ENCODE results near the gene CLDN22.

Gene CLDN22

DNA sequence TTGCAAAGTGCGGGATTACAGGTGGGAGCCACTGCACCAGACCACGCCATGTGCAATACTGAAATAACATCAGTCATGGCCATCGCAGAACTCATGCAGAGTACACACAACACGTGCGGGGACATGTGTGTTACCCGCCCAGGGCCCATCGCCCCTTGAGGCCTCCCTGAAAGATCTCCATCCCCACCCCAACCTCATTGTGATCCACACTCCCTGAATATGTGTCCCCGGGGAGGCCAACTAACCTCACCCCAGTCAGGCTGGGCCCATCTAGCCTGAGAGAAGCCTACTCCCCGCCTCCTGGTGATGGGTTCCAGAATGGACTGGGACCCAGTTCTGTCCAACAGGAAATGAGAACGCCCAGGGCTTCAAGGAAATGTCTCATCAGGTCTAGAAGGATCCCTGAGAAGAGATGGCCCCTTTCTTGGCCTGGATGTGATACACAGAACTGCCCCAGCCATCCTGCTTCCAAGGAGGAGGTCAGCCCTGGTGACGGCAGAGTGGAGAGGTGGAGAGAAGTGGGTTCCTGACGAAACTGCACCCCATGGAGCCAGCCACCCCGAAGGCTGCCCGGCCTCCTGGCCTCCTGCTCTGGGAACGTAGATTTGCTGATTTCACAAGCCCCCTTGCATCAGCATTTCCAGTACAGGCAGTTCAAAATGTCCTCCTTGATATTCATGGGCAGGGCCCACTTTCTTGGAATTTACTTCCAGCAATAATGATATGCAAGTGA is 24.6 kb upstream of the CLDN22 start:
- Histone ChIP-seq H3K4me1 (ENCODE audit: control insufficient read depth, insufficient read depth, low read length) (peaks cover 32% of the 10 kb centered on the region), H3K36me3 (ENCODE audit: control insufficient read depth, insufficient read depth, low read length, severe bottlenecking) (no peaks in the 10 kb centered on the region), H3K9ac (ENCODE audit: low read length) (no peak overlapping the region), H3K9me3 (ENCODE audit: control insufficient read depth, low read length) (no peaks in the 10 kb centered on the region), H3K4me3 (ENCODE audit: low read length) (no peak overlapping the region), H3K27me3 (replicated peaks; ENCODE audit: control insufficient read depth, insufficient read depth, low read length) (no peaks in the 10 kb centered on the region)
- no peak for DNase-seq (ENCODE audit: low read depth)

DNA sequence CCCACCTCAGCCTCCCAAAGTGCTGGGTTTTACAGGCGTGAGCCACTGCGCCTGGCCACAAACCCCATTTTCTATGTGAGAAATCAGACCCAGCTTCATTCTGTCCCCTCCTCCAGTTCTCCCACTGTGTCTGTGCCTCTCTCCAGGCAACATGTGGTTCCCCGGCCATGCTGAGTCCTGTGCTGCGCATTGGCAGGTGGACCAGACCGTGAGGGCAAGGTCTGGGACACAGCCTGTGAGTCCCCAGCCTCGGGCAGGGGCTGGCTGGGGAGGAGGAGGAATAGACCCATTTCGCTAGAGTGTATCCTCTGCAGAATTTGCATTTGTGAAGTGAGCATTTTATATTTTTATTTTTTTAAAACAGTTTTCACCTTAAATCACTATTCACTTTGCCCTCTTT is 23.7 kb upstream of the CLDN22 start:
- no peak overlapping the region for H3K9ac ChIP-seq (ENCODE audit: low read length)
- no peaks in the 10 kb centered on the region for H3K27me3 ChIP-seq (replicated peaks; ENCODE audit: control insufficient read depth, insufficient read depth, low read length)
- DNase-seq (ENCODE audit: low read depth) = no peak
- peaks cover 25% of the 10 kb centered on the region for H3K4me1 ChIP-seq (ENCODE audit: control insufficient read depth, insufficient read depth, low read length)
- no peaks in the 10 kb centered on the region for H3K9me3 ChIP-seq (ENCODE audit: control insufficient read depth, low read length)
- no peaks in the 10 kb centered on the region for H3K36me3 ChIP-seq (ENCODE audit: control insufficient read depth, insufficient read depth, low read length, severe bottlenecking)
- no peak overlapping the region for H3K4me3 ChIP-seq (ENCODE audit: low read length)

DNA sequence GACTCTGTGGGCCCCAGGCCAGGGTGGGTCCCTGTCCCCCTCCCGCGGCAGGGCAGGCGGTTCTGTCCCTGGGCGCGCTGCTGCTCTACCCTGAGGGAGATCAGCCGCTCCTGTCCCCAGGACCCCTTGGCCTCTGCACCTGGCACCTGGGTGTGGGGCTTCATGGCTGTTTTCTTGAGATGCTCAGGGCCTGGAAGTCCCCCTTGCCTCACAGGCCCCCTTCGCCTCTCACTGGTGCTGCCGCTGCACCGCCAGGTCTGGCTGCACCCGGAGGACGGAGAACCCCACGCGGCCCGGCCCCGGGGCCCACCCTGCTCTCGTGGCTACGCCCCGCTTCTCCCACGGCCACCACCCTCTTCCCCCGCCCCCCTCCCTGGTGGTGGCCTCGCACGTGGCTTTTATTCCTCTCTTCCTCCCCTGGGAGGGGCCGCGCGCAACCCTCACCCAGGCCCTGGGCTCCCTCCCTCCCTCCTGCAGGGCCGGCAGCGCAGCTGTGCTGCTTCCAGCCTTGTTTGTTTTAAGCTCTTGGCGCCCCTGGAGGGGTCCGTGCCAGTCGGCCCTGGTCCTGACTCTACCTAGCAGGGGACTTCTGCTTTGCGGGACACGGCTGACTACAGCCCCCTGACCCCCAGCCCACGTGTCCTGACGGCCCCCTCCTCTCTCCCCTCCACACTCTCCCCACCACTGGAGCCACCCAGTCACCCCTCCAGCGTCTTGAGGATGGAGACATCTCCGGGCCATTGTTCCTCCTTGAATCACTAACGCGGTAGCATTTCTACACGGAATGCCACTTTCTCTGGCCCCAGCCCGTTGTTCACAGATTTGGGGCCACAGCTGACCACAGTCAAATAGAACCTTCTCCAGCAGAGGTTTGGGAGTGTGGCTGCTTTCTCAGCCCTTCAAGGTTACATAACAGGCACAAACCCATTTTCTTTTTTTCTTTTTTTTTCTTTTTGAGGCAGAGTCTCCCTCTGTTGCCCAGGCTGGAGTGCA is 22.8 kb upstream of the CLDN22 start:
- no peak overlapping the region for H3K9ac ChIP-seq (ENCODE audit: low read length)
- H3K4me1 ChIP-seq (ENCODE audit: control insufficient read depth, insufficient read depth, low read length) = peaks cover 23% of the 10 kb centered on the region
- DNase-seq (ENCODE audit: low read depth) = no peak
- no peaks in the 10 kb centered on the region for H3K27me3 ChIP-seq (replicated peaks; ENCODE audit: control insufficient read depth, insufficient read depth, low read length)
- no peaks in the 10 kb centered on the region for H3K36me3 ChIP-seq (ENCODE audit: control insufficient read depth, insufficient read depth, low read length, severe bottlenecking)
- H3K9me3 ChIP-seq (ENCODE audit: control insufficient read depth, low read length) = no peaks in the 10 kb centered on the region
- no peak overlapping the region for H3K4me3 ChIP-seq (ENCODE audit: low read length)

DNA sequence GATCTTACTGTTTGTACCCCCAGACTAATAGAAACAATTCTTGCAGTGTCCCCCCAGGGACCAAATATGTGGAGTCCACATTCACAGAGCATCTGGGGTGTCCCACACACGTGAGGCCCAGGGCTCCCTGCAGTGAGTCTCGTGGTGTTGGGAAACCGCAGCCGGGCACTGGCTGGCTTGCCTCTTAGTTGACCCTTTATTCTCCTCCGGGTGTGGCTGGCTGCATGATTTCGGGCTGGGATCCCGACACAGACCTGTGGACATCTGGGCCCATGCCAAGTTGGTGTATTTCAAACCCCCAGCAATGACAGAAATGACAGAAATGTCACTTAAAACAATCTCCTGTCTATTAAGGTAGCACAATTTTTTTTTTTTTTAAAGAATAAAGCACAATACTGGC is 17.8 kb upstream of the CLDN22 start:
- H3K9ac ChIP-seq (ENCODE audit: low read length) = no peak overlapping the region
- H3K9me3 ChIP-seq (ENCODE audit: control insufficient read depth, low read length) = no peaks in the 10 kb centered on the region
- DNase-seq (ENCODE audit: low read depth) = no peak
- no peaks in the 10 kb centered on the region for H3K27me3 ChIP-seq (replicated peaks; ENCODE audit: control insufficient read depth, insufficient read depth, low read length)
- H3K4me1 ChIP-seq (ENCODE audit: control insufficient read depth, insufficient read depth, low read length) = peaks cover 14% of the 10 kb centered on the region
- no peak overlapping the region for H3K4me3 ChIP-seq (ENCODE audit: low read length)
- no peaks in the 10 kb centered on the region for H3K36me3 ChIP-seq (ENCODE audit: control insufficient read depth, insufficient read depth, low read length, severe bottlenecking)

DNA sequence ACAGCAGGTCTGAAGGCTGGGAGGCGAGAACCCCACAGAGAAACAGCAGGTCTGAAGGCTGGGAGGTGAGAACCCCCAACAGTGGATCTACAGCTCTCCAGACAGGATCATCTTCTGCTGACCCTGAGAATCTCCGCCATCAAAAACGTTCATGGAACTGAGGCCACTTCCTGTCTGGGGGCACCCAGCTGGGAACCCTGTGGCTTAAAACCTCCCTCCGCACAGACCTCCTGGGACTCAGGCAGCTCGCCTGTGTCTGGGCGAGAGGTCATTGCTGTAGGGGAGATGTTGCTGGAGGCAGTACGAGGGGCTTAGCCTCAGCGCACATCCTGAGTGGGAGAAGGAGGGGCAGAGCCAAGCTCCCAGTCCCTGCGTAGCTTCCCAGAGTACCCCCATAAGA is 17.3 kb upstream of the CLDN22 start:
- H3K9ac ChIP-seq (ENCODE audit: low read length) = no peak overlapping the region
- no peaks in the 10 kb centered on the region for H3K27me3 ChIP-seq (replicated peaks; ENCODE audit: control insufficient read depth, insufficient read depth, low read length)
- peaks cover 14% of the 10 kb centered on the region for H3K4me1 ChIP-seq (ENCODE audit: control insufficient read depth, insufficient read depth, low read length)
- H3K4me3 ChIP-seq (ENCODE audit: low read length) = no peak overlapping the region
- no peaks in the 10 kb centered on the region for H3K36me3 ChIP-seq (ENCODE audit: control insufficient read depth, insufficient read depth, low read length, severe bottlenecking)
- no peak for DNase-seq (ENCODE audit: low read depth)
- H3K9me3 ChIP-seq (ENCODE audit: control insufficient read depth, low read length) = no peaks in the 10 kb centered on the region

DNA sequence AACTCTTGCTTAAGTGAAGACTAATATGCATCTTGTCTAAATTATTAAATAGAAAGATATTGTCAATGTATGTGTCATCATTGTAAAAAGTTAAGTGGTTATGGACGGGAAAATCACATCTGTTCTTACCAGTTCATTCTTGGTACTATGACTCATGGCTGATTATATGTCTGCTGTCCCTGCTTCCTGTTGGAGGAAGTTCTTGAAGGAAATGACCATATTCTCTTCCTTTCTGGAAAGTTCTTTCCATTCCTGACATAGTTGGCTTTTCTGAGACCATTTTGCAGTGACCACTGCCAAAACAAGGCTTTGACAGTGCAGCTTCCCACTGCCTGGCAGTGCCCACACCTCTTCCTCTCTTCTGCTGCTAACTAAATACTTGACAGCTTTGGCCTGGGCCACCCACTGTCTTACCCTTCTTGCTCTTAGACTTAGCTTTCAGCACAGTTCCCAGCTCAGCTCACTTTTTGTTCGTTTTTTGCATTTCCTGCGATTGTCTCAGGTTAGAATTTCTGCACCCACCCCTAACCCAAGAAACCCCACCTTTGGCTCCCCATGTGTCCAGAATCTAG is 15.4 kb upstream of the CLDN22 start:
- no peak overlapping the region for H3K9ac ChIP-seq (ENCODE audit: low read length)
- no peak overlapping the region for H3K4me3 ChIP-seq (ENCODE audit: low read length)
- no peaks in the 10 kb centered on the region for H3K9me3 ChIP-seq (ENCODE audit: control insufficient read depth, low read length)
- H3K4me1 ChIP-seq (ENCODE audit: control insufficient read depth, insufficient read depth, low read length) = peaks cover 23% of the 10 kb centered on the region
- no peaks in the 10 kb centered on the region for H3K36me3 ChIP-seq (ENCODE audit: control insufficient read depth, insufficient read depth, low read length, severe bottlenecking)
- peak; percentile 75 for DNase-seq (ENCODE audit: low read depth)
- H3K27me3 ChIP-seq (replicated peaks; ENCODE audit: control insufficient read depth, insufficient read depth, low read length) = no peaks in the 10 kb centered on the region

DNA sequence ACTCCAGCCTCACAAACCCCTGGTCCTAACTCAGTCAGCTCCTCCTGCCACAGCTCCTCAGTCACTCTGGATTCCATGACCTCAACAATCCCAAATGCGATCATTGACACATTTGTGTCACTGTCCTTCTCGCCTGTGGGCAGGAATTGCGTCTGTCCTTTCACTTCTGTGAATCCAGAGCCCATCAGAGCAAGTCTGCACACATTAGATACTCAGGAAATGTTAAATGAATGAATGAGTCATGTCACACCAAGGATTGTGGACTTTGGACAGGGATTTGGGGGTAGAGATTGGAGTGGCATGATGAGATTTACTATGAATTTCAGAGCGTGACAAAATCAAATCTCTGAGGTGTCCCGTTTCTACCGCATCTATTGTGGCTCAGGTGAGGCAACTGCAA is 13.9 kb upstream of the CLDN22 start:
- Histone ChIP-seq H3K9ac (ENCODE audit: low read length) (no peak overlapping the region), H3K36me3 (ENCODE audit: control insufficient read depth, insufficient read depth, low read length, severe bottlenecking) (no peaks in the 10 kb centered on the region), H3K9me3 (ENCODE audit: control insufficient read depth, low read length) (no peaks in the 10 kb centered on the region), H3K27me3 (replicated peaks; ENCODE audit: control insufficient read depth, insufficient read depth, low read length) (no peaks in the 10 kb centered on the region), H3K4me1 (ENCODE audit: control insufficient read depth, insufficient read depth, low read length) (peaks cover 26% of the 10 kb centered on the region), H3K4me3 (ENCODE audit: low read length) (no peak overlapping the region)
- no peak for DNase-seq (ENCODE audit: low read depth)

DNA sequence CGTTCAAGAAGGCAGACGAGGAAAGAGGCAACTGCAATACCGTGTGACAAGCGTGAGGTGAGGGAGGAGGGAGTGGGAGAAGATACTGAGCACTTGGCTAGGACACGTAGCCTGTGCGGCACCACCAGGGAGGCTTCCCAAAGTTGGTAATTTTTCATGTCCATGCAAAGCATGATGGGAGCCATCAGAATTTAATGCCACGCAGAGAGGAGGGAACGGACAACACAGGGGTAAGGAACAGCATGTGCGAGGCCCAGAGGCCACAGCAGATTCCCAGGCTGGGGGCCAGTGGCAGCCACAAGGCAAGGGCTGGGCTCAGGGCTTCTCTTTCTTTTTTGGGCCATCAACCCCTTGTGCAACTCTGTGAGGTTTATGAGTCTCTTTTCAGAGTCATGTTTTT is 13.1 kb upstream of the CLDN22 start:
- DNase-seq (ENCODE audit: low read depth) = no peak

DNA sequence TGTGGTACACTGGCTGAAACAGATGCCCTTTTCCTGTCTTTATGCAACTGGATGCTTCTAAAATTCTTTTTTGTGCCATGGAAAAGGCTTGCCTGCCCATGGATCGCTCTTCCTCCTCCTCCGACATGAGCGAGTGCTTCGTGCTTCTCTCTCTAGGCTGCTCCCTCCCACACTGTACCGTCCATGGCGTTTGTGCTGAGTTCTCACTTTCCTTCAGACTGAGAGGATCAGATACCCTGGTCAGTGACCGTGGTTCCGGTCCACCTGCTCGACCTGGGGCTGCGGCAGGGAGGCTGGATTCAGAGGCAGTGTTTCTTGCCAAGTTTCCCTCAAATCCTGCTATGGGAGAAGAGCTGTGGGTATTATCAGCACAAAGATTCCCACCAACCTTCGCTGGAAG is 12.4 kb upstream of the CLDN22 start:
- Histone ChIP-seq H3K27me3 (replicated peaks; ENCODE audit: control insufficient read depth, insufficient read depth, low read length) (no peaks in the 10 kb centered on the region), H3K4me3 (ENCODE audit: low read length) (no peak overlapping the region), H3K4me1 (ENCODE audit: control insufficient read depth, insufficient read depth, low read length) (peaks cover 26% of the 10 kb centered on the region), H3K9me3 (ENCODE audit: control insufficient read depth, low read length) (no peaks in the 10 kb centered on the region), H3K9ac (ENCODE audit: low read length) (no peak overlapping the region), H3K36me3 (ENCODE audit: control insufficient read depth, insufficient read depth, low read length, severe bottlenecking) (no peaks in the 10 kb centered on the region)
- no peak for DNase-seq (ENCODE audit: low read depth)

More for the DNA sequence above, 13.1 kb upstream of the CLDN22 start:
- Histone ChIP-seq H3K9ac (ENCODE audit: low read length) (no peak overlapping the region), H3K27me3 (replicated peaks; ENCODE audit: control insufficient read depth, insufficient read depth, low read length) (no peaks in the 10 kb centered on the region), H3K4me1 (ENCODE audit: control insufficient read depth, insufficient read depth, low read length) (peaks cover 26% of the 10 kb centered on the region), H3K36me3 (ENCODE audit: control insufficient read depth, insufficient read depth, low read length, severe bottlenecking) (no peaks in the 10 kb centered on the region), H3K4me3 (ENCODE audit: low read length) (no peak overlapping the region), H3K9me3 (ENCODE audit: control insufficient read depth, low read length) (no peaks in the 10 kb centered on the region)

DNA sequence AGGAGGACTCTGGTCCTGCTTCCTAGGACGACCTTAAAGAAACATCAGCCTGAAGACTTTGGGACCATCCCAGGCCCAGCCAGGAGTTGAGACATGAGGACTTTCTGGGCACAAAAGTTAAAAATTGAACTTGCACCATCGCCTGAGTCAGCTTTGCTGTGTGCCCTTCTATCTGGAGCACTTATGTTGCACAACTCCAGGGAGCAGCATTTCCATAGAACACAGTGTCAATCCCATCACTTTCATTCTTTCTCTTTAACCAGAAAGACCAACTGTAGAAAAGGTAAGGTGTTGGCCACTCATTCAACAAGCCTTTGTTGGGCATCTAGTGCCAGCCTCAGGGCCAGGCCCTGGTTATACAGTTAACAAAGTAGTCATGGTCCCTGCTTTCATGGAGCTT is 10.8 kb upstream of the CLDN22 start:
- H3K4me3 ChIP-seq (ENCODE audit: low read length) = no peak overlapping the region
- H3K27me3 ChIP-seq (replicated peaks; ENCODE audit: control insufficient read depth, insufficient read depth, low read length) = no peaks in the 10 kb centered on the region
- DNase-seq (ENCODE audit: low read depth) = no peak
- no peaks in the 10 kb centered on the region for H3K36me3 ChIP-seq (ENCODE audit: control insufficient read depth, insufficient read depth, low read length, severe bottlenecking)
- H3K9me3 ChIP-seq (ENCODE audit: control insufficient read depth, low read length) = no peaks in the 10 kb centered on the region
- peaks cover 30% of the 10 kb centered on the region for H3K4me1 ChIP-seq (ENCODE audit: control insufficient read depth, insufficient read depth, low read length)
- no peak overlapping the region for H3K9ac ChIP-seq (ENCODE audit: low read length)
